ENCODE results near the gene FRS2. TPM values are rescaled to one million over a fixed set of nuclear protein-coding genes. Genes with fewer than 3 reads are reported as not detected.

The FRS2 gene
- total and polyA plus RNA-seq, 10 of the 15 experiments (the other 5 are each of a cell fraction or from before 2014, with no cell fraction given) = 1.1 to 13.1 (median 5.9) TPM

DNA sequence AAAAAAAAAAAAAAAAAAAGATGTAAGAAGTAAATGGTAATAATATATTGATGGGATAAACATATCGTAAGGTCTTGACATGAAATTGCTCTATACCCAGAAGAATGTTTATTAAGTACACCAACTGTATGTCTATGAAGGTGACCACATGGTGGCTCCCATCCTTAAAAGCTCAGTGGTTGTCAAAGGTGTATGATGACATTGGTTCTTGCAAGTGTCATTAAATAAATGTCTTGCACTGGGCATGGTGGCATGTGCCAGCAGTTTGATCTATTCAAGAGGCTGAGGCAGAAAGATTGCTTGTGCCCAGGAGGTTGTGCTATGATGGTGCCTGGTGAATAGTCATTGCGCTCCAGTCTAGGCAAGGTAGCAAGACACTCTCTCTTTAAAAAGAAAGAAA is 125.5 kb downstream of the FRS2 start:
- ATAC-seq = peak; percentile 46
- CTCF ChIA-PET = interaction anchor here (1.6 kb wide), 1 partner anchor 44 kb away, joined by 4 read pairs; no protein-coding TSS in a partner anchor

More for the DNA sequence above, 125.5 kb downstream of the FRS2 start:
- 96% methylated on average over 2 of the region's 2 CpGs for WGBS (ENCODE audit: insufficient coverage, insufficient replicate concordance, low lambda C conversion rate, missing lambda C conversion rate)
- FAIRE-seq = no peak
- ChIA-PET SMC1A (ENCODE audit: uncharacterized antibody, unreplicated experiment) (no interaction called here), POLR2A (interaction anchor here (0.6 to 0.7 kb wide), 2 partner anchors 21 to 97 kb away, joined by 4 read pairs; no protein-coding TSS in a partner anchor), RAD21 (ENCODE audit: unreplicated experiment) (no interaction called here)
- no peak for DNase-seq (ENCODE audit: low read depth, low spot score)
- H3K9ac ChIP-seq (ENCODE audit: control insufficient read depth, insufficient read depth, low read length) = no peak overlapping the region
- H3K4me1 ChIP-seq (ENCODE audit: control insufficient read depth, insufficient read depth, low read length) = no peaks in the 10 kb centered on the region
- no peak overlapping the region for H3K4me3 ChIP-seq
- intact Hi-C loops (cut with micrococcal nuclease; ENCODE audit: unreplicated experiment) = no loop called here
- in situ Hi-C loops (cut with MboI) = no loop called here
- no peak overlapping the region for H3K4me2 ChIP-seq (ENCODE audit: control insufficient read depth, insufficient read depth)
- peaks cover 8 to 64% of the 10 kb centered on the region in 2 experiments for H3K36me3 ChIP-seq (ENCODE audit: control insufficient read depth in 2 of 2, insufficient read depth in 2 of 2, low read length in 1 of 2)
- H4K20me1 ChIP-seq (ENCODE audit: control insufficient read depth, insufficient read depth) = no peaks in the 10 kb centered on the region
- H3K27me3 ChIP-seq (replicated peaks in 1 of 2; ENCODE audit: control insufficient read depth in 2 of 2, insufficient read depth in 2 of 2, low read length in 1 of 2) = no peaks in the 10 kb centered on the region
- H3K79me2 ChIP-seq (ENCODE audit: control insufficient read depth, insufficient read depth, low read length) = no peaks in the 10 kb centered on the region; the same call in 1 of the 2 replicates
- TF ChIP-seq MXI1 (IDR thresholded peaks at IDR 0.05; ENCODE audit: low read depth, low read length) = no peak
- TF ChIP-seq, protein P1, sequence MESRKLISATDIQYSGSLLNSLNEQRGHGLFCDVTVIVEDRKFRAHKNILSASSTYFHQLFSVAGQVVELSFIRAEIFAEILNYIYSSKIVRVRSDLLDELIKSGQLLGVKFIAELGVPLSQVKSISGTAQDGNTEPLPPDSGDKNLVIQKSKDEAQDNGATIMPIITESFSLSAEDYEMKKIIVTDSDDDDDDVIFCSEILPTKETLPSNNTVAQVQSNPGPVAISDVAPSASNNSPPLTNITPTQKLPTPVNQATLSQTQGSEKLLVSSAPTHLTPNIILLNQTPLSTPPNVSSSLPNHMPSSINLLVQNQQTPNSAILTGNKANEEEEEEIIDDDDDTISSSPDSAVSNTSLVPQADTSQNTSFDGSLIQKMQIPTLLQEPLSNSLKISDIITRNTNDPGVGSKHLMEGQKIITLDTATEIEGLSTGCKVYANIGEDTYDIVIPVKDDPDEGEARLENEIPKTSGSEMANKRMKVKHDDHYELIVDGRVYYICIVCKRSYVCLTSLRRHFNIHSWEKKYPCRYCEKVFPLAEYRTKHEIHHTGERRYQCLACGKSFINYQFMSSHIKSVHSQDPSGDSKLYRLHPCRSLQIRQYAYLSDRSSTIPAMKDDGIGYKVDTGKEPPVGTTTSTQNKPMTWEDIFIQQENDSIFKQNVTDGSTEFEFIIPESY (IDR thresholded peaks at IDR 0.05) = no peak
- TF ChIP-seq, protein P2, sequence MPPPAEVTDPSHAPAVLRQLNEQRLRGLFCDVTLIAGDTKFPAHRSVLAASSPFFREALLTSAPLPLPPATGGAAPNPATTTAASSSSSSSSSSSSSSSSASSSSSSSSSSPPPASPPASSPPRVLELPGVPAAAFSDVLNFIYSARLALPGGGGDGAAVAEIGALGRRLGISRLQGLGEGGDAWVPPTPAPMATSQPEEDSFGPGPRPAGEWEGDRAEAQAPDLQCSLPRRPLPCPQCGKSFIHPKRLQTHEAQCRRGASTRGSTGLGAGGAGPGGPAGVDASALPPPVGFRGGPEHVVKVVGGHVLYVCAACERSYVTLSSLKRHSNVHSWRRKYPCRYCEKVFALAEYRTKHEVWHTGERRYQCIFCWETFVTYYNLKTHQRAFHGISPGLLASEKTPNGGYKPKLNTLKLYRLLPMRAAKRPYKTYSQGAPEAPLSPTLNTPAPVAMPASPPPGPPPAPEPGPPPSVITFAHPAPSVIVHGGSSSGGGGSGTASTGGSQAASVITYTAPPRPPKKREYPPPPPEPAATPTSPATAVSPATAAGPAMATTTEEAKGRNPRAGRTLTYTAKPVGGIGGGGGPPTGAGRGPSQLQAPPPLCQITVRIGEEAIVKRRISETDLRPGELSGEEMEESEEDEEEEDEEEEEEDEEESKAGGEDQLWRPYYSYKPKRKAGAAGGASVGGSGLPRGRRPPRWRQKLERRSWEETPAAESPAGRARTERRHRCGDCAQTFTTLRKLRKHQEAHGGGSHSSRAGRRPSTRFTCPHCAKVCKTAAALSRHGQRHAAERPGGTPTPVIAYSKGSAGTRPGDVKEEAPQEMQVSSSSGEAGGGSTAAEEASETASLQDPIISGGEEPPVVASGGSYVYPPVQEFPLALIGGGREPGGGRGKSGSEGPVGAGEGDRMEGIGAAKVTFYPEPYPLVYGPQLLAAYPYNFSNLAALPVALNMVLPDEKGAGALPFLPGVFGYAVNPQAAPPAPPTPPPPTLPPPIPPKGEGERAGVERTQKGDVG (CRISPR knock-in tag; IDR thresholded peaks at IDR 0.05) = no peak
- no peak for TF ChIP-seq SRF (IDR thresholded peaks at IDR 0.05; ENCODE audit: low read depth in 2 of 2, low read length in 2 of 2)
- no peak for TF ChIP-seq BHLHE40 (IDR thresholded peaks at IDR 0.05; ENCODE audit: borderline replicate concordance in 1 of 2, low read depth in 2 of 2, low read length in 1 of 2)
- no peak for TF ChIP-seq TCF7 (IDR thresholded peaks at IDR 0.05; ENCODE audit: borderline replicate concordance)
- no peak for TF ChIP-seq ZNF24 (IDR thresholded peaks at IDR 0.05)
- no peak for TF ChIP-seq MEF2B (IDR thresholded peaks at IDR 0.05; ENCODE audit: partially characterized antibody, poor library complexity, severe bottlenecking)
- TF ChIP-seq CREM (IDR thresholded peaks at IDR 0.05; ENCODE audit: low read depth) = no peak
- TF ChIP-seq, protein P3, sequence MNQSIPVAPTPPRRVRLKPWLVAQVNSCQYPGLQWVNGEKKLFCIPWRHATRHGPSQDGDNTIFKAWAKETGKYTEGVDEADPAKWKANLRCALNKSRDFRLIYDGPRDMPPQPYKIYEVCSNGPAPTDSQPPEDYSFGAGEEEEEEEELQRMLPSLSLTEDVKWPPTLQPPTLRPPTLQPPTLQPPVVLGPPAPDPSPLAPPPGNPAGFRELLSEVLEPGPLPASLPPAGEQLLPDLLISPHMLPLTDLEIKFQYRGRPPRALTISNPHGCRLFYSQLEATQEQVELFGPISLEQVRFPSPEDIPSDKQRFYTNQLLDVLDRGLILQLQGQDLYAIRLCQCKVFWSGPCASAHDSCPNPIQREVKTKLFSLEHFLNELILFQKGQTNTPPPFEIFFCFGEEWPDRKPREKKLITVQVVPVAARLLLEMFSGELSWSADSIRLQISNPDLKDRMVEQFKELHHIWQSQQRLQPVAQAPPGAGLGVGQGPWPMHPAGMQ (IDR thresholded peaks at IDR 0.05; ENCODE audit: borderline replicate concordance) = no peak
- TF ChIP-seq SREBF1 (IDR thresholded peaks at IDR 0.05; ENCODE audit: low read length) = no peak
- TF ChIP-seq RCOR1 (conservative IDR thresholded peaks at IDR 0.05; ENCODE audit: low read depth, low read length) = no peak
- TF ChIP-seq NFYA (IDR thresholded peaks at IDR 0.05; ENCODE audit: borderline replicate concordance, low read depth, low read length) = no peak
- no peak for TF ChIP-seq SIN3A (IDR thresholded peaks at IDR 0.05; ENCODE audit: low read depth, low read length)
- no peaks in the 10 kb centered on the region for H3K9me3 ChIP-seq (replicated peaks; ENCODE audit: control insufficient read depth, insufficient read depth, low read length)
- BruUV-seq (replicated peaks) = no TSS peak
- no peak overlapping the region for H2AFZ ChIP-seq (ENCODE audit: control insufficient read depth, low read depth, low read length)
- H3K27ac ChIP-seq (ENCODE audit: control insufficient read depth, insufficient read depth) = no peak overlapping the region

Measured in GM12878 (cell line).